ENCODE results near the gene SP3. TPM values are rescaled to one million over a fixed set of nuclear protein-coding genes. Genes with fewer than 3 reads are reported as not detected.
A peak's percentile ranks its signal among the peaks of the same experiment; 100 is the strongest.

The SP3 gene
- 10 to 100 TPM; 70.2 to 73.6 TPM for total RNA-seq
- long read RNA-seq, donor 1, full-length matches to known transcripts: 7 of 19 reads
- long read RNA-seq, donor 1, partial matches to known transcripts: 7 of 19 reads
- long read RNA-seq, donor 1, other reads (novel, unspliced or antisense): 5 of 19 reads
- long read RNA-seq, donor 2, partial matches to known transcripts: 1 of 2 reads
- long read RNA-seq, donor 2, other reads (novel, unspliced or antisense): 0 of 2 reads

DNA sequence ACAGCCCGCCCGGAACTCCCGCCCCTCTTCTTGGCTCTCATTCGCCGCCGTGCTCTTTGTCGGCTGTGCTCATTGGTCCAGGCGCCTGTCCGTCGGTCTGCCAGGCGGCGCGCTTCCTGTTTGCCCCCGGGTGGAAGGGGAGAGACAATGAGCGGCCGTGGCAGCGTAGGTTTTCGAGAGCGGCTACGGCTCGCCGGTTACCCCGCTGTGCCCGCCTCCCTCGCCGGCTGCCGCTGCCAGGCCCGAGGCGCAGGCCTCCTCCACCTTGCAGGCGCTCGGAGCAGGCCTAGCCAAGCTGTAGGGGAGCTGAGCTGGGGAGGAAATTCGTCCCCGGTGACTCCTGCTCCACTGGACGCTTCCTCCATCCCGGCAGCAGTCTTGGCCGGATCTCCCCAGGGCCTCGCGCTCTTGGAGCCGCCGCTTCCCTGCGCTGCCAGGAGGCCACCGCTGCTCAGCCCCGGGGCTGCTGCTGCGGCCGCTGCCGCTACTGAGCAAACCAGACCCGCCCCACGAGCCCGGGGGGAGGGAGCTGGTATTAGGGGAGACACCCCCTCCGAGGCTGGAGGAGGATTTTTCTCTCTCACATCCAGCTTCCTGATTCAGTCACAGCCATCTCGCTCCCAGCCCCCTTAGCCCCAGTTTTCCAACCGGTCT, at the start of gene SP3:
SP3 (minus strand) TSS at position 2 of the 654 bp plus-strand sequence. CDS start 202 bp downstream, outside the sequence.
- intact Hi-C loops (cut with DNase I): no loop called here
- peak; percentile 99 for DNase-seq (ENCODE audit: low spot score)

DNA sequence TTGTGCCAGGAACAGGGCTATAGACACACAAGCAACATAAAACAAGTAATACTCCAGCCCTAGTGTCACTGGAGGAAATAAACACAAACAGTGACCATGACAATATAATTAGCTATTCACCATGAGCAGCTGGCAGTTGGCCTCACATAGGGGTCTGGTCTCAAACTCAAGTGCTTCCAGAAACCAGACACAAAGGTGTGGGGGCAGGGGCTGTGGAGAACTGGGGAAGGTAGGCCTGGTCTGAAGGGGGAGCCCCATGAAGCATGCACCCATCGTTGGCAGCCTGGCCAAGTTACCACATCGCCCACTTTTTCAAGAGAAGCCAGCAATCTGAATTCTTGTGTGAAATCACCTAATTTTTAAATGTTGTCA, 49.5 kb upstream of the SP3 start:
- intact Hi-C loops (cut with DNase I): no loop called here
- DNase-seq (ENCODE audit: low spot score): no peak

DNA sequence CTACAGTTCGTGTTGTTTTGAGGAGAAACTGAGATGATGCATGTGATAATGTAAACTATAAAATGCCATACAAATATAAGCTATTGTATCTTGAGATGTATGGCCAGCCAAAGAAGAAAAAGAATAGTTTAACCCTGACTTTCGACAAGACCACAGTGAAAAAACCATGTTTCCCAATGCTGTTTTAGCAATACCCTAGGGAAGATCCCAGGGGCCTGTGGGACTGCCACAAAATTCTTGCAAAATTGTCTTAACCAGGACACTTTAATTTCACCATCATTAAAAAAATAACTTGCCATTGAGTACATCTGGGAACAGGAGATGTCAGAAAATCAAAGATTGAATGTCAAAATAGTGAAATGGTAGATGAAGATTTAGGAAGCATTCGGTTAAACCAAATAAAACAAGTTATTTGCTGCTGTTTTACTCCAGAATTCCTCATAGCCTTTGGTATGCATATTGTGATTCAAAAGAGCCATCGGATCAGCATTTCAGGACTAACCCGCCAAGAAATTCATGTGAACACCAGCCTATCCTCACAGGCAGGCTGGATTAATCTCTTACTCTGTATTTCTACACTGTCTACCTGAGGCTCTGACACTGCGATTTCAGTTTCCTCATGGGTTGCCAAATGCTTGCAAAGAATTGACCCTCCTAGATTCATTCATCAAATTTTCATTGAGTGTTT, 49.0 kb upstream of the SP3 start:
- intact Hi-C loops (cut with DNase I): no loop called here
- no peak for DNase-seq (ENCODE audit: low spot score)

DNA sequence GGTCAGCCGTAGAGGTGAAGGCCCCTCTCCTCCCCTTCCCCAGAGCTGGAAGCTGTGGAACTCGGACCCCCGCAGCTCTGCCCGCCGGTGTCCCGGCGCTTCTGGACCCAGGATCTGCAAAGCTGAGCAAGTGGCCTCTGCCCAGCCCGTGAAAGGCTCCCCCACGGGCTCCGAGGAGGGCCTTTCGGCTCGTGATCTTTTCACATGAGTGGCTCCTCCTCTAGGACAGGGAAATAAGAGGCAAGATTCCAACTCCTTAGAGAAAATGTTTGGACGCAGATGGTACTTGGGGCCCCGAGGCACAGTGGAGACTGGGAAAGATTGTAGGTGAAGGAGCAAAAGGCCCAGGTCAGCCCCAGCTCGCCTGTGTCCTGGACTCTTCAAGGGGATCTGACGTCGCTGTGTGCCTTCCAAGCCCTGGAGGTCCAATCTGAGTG, 48.2 kb upstream of the SP3 start:
- intact Hi-C loops (cut with DNase I): no loop called here
- DNase-seq (ENCODE audit: low spot score): peak; percentile 85

DNA sequence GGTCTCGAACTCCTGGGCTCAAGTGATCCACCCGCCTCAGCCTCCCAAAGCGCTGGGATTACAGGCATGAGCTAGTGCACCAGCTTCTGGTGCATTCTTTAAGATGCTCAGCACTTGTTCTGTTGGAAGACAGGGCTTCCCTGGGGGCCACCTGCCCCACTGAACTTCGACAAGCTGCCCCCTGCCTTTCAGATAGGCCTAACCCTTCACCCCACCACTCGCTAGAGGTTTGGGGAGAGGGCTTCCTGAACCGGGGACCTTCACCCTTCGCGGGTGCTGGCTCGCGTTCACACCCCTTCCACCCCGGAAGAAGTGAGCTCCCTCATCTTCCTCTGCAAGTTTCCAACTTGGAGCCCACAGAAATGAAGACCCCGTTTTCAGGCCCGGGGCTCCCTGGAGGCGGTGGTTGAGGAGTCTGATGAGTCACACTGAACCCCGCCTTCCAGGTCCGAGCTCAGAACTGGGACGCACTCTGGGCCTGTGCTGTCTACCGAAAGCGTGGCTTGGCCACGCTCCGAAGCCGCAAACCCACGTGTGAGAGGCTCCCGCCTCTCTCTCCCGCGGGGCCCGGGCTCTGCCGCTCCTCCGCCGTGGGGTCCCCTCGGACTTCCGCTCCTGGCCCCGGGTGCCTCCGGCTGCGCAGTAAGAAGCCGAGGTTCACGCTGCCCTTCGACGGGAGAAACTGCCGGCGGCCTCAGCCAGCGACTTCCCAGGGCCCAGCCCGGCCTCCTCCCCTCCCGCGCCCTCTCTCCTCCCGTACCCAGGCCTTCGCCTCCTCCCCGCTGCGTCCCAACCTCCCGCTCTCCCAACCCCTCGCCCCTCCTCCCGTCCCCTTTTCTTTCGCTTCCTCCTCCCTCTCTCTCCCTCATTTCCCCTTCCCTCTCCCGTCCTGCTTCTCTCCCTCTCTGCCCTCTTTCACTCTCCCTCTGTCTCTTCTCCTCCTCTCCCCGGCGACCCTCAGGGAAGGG, 47.5 kb upstream of the SP3 start:
- intact Hi-C loops (cut with DNase I): no loop called here
- DNase-seq (ENCODE audit: low spot score): peak; percentile 93

DNA sequence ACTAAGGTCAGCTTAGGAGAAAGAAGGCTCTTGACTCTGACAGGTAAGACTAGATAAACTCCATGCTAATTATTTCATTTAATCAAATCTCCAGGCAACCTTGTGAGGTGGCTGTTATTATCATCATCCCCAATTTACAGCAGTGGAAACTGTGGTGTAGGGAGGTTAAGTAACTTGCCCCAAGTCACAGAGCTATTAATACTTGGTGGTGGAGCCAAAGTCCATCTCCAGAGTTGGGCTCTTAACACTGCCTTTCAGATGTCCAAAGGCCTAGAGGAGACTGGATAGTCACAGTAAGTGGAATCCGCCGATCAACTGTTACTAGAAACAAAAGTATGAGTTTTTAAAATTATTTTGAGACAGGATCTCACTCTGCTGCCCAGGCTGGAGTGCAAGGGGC, 46.6 kb upstream of the SP3 start:
- no peak for DNase-seq (ENCODE audit: low spot score)
- intact Hi-C loops (cut with DNase I): no loop called here

DNA sequence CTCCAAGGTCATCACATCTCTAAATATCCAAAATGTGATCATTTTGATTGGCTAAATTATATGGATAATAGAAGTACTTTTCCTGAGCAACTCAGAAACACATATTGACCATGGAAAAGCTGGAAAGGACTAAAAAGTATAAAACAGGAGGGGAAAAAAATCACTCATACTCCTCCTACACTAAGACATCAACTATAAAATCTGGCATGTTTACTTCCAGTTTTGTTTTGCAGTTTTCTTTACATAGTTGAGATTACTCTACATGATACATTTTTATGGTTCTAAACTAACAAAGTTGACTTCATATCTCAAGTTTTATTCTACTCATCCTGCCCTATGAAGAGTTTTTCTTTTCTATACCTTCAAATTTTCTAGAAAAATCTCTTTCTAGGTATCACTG, 46.0 kb upstream of the SP3 start:
- DNase-seq (ENCODE audit: low spot score): no peak
- intact Hi-C loops (cut with DNase I): no loop called here

DNA sequence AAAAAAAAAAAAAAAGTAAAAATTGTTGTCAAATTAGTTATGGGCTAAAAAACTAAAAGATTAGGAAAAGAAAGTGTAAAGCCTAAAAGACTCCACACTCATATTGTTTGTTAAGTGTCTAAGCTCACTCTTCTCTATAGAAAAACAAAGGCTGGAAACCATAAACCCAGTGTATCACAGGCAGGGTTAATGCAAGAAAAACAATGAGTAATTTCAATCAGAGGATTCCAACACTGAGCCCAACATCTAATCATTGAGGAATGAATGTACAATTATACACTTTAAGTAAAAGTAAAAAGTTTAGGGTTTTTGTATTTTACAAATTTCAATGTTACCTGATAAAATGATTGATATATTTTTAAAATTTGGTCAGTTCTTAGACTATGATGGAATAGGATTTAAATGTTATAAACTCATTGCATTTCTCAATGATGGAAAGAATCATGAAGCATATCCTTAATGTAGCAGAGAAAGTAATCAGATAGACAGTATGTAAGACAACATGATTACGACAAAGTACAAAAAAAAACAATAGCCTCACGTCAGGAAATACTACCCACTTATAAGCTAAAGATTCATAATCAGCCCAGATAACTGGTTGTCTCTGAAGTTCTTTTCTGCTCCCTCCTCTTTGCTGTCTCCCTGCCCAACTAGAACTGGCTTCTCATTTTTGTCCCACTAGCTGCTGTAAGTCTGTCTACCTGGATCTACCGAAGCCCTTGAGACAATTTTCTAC, 44.5 kb upstream of the SP3 start:
- DNase-seq (ENCODE audit: low spot score): no peak
- intact Hi-C loops (cut with DNase I): no loop called here

DNA sequence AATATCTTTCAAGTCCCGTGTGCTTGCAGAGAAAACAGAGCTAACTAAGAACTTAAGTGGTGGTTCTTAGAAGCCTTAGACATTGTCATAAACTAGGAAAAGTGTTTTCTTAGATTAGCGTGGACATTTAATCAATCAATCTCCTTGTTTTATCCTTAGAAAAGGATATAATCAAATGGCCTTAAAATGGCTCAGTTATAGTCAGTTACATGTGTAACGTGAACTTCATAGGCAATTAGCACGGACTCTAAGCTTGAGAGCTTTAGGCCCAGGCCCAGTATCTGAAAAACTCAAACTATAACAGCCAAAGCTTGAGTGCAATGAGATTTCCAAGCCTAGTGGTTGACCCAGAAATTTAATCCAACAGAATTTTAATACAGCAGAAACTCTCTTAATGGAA, 43.5 kb upstream of the SP3 start:
- DNase-seq (ENCODE audit: low spot score): no peak
- intact Hi-C loops (cut with DNase I): no loop called here

DNA sequence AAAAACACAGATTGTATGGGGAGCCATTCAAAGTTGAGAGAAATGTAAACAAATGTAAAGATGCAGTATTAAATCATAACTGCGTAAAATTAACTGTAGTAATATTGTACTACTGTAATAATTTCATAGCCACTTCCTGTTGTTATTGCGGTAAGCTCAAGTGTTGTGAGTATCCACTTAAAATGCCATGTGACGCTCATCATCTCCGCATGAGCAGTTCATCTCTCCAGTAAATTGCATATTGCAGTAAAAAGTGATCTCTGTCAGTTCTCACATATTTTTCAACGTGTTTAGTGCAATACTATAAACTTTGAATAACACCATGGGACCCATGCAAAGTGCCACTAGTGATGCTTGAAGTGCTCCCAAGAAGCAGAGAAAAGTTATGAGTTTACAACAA, 41.8 kb upstream of the SP3 start:
- DNase-seq (ENCODE audit: low spot score): no peak
- intact Hi-C loops (cut with DNase I): no loop called here

DNA sequence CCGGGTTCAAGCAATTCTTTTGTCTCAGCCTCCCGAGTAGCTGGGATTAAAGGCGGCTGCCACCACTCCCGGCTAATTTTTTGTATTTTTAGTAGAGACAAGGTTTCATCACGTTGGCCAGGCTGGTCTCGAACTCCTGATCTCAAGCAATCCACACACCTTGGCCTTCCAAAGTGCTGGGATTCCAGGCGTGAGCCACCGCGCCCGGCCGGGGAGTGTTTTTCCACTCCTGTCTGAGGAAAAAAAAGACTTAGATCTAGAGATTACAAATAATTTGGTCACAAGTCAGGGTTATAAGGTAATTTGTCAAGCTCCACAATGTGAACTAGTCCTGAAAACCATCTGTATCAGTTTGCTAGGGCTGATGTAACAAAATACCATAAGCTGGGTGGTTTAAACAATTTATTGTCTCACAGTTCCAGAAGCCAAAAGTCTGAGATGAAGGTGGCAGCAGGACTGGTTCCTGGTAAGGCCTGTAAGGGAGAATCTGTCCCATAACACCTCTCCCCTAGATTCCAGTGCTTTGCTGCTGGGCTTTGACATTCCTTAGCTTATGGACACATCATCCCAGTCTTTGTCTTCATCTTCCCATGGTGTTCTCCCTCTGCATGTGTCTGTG, 40.7 kb upstream of the SP3 start:
- no peak for DNase-seq (ENCODE audit: low spot score)
- intact Hi-C loops (cut with DNase I): no loop called here

DNA sequence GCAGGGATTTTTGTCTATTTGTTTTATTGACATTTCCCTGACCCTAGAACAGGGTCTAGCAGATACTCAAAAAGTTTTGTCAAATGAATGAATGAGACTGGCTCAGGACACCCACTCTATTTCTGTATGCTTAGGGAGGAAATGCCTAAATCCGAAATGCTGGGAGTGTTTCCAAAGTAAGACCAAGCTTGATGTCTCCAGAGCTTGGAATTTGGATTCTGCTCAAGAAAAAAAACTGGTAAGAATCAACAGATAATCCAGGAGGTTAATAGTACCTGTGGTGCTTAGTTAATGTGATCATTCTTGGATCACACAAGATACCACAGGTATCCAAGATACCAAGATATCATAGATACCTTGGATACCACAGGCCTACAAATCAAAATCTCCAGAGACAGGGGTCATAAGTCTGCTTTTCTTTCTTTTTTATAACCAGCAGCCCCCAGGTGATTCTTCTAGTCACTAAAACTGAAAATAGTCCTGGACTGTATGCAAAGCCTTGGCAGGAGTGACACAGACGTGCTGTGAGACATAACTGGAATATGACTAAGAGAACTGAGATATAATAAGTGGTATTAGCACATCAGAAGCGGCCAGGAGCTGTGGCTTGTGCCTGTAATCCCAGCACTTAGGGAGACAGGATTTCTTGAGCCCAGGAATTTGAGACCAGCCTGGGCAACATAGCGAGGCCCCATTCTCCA, 39.9 kb upstream of the SP3 start:
- no peak for DNase-seq (ENCODE audit: low spot score)

DNA sequence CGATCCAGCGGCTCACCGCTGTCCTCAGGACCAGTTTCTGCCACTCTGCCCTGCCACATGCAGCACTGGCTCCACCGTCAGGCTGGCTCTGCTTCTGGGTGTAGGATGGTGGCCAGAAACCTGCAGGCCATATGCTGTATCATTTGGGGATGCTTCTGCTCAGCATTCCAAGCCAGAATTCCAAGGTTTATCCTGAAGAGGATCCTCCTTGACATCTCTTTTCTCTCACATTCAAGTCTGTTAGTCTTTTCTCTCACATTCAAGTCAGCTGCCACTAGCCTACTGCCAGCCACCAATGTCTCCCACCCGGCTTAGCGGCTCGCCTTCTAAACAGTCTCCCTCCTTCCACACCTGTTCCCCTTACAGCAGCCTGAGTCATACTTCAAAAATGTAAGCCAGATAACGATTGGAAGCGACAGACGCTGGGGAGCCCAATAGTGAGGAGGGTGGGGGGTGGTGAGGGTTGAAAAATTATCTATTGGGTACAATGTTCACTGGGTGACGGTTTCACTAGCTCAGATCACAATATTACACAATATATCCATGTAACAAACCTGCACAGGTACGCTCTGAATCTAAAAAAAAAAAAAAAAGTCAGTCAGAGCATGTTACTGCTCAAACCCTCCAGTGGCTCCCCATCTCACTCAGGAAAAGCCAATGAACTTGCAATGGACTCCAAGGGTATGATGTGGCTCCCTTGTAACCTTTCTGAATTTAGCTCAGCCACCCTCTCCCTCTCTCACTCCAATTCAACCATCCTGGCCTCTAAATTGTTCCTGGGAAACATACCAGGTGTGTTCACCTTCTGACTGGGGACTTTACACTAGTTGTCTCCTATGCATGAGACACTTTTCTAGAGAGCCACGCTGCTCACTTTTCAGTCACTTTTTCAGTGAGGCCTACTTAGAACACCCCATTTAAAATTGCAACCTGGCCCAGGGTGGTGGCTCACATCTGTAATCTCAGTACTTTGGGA, 38.8 kb upstream of the SP3 start:
- intact Hi-C loops (cut with DNase I): no loop called here

More for the DNA sequence above, 39.9 kb upstream of the SP3 start:
- intact Hi-C loops (cut with DNase I): no loop called here

DNA sequence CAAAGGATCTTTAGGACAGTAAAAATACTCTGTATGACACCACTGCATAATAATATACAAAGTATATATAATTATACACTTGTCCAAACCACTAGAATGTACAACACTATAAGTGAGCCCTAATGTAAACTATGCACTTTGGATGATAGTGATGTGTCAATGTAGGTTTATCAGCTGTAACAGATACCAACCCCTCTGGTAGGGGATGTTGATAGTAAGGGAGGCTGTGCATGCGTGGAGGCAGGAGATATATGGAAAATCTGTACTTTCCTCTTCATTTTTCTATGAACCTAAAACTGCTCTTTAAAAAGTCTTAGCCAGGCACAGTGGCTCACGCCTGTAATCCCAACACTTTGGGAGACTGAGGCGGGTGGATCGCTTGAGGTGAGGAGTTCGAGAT, 37.5 kb upstream of the SP3 start:
- intact Hi-C loops (cut with DNase I): no loop called here
- no peak for DNase-seq (ENCODE audit: low spot score)

More for the DNA sequence above, 38.8 kb upstream of the SP3 start:
- DNase-seq (ENCODE audit: low spot score): no peak

DNA sequence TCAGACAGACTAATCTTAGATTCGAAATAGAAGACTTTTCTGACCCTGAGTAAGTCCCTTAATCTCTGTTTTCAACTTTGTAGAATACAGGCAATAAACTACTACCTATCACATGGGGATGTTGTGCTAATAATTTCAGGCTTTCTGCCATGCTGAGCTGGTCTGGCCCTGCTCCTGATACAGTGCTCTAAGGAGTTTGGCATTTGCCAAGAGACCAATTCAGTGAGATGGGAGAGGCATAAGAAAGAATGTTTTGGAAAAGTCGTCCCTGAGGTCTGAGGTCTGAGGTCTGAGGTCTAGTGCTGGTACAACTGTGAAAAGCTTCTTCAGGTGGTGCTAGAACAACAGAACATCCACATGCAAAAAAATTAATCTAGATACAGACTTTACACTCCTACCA, 35.9 kb upstream of the SP3 start:
- intact Hi-C loops (cut with DNase I): no loop called here
- no peak for DNase-seq (ENCODE audit: low spot score)

DNA sequence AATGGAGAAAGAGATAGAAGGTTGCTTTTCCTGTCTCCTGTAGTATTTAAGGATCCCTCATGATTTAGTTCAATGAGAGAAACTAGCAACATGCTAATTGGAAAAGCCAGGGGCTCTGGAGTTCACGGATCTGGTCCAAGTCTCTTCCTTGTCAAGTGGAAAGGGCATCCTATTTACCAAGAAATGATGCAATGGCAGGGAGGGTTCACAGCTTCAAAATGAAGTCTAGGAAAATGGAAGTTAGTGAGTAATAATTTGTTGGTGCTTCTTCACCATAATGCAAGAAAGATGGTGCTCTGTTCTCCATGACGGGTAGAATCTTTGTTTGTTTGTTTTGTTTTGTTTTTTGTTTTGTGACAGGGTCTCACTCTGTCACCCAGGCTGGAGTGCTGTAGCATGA, 34.6 kb upstream of the SP3 start:
- intact Hi-C loops (cut with DNase I): no loop called here

DNA sequence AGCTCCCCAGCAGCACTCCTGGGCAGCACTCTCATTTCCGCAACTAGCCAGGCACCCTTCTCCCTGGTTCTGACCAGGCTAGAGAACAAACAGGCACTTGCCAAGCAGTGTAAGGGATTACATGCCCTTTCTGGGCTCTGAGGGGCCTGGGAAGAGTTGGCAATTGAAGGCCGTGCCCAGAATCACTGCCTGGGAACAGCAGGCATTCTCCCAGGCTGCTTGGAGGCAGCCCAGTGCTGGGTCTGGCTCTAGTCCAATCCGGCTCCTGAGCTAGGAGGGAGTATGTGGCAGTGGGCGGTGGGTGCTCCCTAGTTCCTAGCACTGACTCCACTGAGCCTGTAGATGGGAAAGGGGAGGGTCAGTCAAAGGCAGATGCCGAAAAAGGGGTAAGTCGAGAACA, 34.1 kb upstream of the SP3 start:
- DNase-seq (ENCODE audit: low spot score): no peak
- intact Hi-C loops (cut with DNase I): no loop called here

More for the DNA sequence above, 34.6 kb upstream of the SP3 start:
- DNase-seq (ENCODE audit: low spot score): no peak
